Epidermal melanocyte (primary cell): ENCODE measurements around the gene OIT3.
"Not testable (repeated sequence)": the region's sequence is repeated elsewhere in the genome, so short reads cannot be mapped to it uniquely, and the experiment has no call there.

Experiments used
- DNase-seq: peaks from one replicate; pipeline ENCODE4 v3.0.0; 2011; ENCODE audit warnings: low spot score; ENCODE audit not compliant: insufficient read length

The OIT3 gene

DNA sequence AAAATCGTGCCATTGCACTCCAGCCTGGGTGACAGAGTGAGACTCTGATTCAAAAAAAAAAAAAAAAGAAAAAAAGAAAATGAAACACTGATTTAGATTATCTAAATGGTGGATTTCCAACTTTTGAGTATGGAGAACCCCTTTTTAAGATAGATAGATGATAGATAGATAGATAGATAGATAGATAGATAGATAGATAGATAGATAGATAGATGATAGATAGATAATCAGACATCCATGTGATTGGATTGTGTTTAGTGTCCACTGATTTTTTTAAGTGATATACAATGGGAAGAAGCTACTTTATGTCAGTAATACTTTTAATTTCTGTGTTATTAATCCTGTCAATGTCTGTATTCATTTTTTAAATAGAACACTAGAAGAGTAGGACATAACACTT is 6.0 kb downstream of the OIT3 start:
- DNase-seq = no peak

DNA sequence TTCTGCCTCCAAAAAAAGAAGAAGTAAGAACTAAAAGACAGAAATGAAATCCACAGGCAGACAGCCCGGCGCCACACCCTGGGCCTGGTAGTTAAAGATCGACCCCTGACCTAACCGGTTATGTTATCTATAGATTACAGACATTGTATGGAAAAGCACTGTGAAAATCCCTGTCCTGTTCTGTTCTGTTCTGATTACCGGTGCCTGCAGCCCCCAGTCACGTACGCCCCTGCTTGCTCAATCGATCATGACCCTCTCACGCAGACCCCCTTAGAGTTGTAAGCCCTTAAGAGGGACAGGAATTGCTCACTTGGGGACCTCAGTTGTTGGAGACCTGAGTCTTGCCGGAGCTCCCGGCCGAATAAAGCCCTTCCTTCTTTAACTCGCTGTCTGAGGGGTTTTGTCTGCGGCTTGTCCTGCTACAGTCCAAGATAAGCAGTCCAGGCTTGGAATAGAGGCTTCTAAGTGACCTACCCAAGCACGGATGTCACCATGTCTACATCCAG is 10.5 kb downstream of the OIT3 start:
- DNase-seq = not testable (repeated sequence)

DNA sequence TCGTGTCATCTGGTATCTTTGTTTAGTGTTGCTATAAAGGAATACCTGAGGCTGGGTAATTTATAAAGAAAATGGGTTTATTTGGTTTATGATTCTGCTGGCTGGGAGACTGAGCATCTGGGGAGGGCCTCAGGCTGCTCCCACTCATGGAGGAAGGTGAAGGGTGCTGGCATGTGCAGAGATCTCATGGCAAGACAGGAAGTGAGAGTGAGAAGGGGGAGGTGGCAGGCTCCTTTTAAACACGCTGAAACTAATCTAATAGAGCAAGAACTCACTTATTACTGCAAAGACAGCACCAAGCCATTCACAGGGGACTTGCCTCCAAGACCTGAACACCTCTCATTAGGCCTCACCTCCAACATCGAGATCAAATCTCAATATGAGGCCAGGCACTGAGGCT is 11.3 kb downstream of the OIT3 start:
- no peak for DNase-seq

DNA sequence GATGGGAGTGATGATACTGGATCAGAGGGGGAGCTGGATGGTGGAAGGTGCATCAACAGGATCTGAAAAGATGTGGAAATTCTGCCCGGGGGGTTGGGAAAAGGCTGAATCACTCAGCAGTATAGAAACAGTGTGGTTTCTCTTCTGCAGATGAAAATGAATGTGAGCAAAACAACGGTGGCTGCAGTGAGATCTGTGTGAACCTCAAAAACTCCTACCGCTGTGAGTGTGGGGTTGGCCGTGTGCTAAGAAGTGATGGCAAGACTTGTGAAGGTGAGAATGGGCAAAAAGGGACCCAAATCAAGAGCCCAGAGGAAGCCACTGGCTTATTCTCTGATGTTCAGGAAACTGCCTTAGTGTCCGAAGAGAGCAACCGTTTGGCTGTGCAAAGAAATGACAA is 12.9 kb downstream of the OIT3 start:
- no peak for DNase-seq

DNA sequence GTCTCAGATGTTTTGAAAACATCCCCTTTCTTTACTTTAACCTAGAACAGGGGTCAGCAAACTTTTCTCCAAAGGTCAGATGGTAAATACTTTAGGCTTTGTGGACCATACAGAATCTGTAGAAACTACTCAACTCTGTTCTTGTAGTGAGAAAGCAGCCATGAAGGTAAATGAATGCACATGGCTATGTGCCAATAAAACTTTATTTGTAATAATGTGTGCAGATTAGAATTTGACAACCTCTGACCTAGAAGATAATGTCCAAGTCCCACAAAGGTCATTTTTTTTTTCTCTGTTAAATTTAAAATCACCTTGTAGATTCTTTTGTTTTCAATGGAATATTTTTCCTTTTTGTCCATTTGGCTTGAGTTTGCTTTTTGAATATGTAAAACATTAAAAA is 17.2 kb downstream of the OIT3 start:
- DNase-seq = no peak

DNA sequence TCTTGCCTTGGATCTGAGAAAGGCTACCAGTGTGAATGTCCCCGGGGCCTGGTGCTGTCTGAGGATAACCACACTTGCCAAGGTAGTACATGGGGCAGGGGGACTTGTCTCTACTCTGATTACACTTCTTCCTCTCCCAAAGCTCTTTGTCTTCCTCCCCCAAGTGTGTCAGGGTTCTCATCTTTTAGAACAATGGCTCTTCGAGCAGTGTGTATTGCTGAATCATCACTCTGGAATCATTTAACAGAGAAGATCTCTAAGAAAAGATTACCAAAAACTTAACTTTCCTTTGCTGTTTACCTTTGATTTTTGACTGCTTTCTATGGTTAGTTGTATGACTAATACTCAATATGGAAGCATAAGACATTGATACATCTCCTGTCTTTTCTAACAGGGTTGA is 18.2 kb downstream of the OIT3 start:
- no peak for DNase-seq

DNA sequence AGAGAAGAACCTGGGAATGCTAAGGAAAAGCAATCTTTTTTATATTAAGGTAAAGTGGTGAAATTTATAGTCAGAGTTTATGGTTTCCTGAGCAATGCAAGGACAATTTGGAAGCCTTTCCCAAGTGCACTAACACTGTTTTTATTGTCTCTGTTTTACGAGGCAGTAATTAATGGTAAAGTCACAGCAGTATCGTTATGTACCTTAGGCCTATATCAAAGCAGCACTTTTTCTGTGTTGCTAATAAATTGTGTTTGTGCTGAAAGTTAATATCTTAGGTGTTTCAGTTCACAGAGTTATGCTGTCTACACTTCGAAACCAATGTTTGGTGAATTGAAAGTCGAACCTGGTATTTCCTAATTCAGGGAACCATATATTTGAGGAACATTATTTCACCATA is 19.2 kb downstream of the OIT3 start:
- no peak for DNase-seq

DNA sequence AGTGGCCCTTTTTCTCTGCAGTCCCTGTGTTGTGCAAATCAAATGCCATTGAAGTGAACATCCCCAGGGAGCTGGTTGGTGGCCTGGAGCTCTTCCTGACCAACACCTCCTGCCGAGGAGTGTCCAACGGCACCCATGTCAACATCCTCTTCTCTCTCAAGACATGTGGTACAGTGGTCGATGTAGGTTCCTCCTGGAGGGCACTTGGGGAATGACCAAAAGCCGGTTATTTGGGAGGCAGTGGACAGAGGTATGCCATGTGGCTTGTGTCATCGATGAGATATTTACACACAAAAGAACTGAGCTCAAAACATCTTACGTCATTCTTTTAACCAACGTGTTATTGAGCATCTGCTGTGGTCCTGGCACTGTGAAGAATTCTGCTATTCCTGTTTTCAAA is 19.7 kb downstream of the OIT3 start:
- no peak for DNase-seq

DNA sequence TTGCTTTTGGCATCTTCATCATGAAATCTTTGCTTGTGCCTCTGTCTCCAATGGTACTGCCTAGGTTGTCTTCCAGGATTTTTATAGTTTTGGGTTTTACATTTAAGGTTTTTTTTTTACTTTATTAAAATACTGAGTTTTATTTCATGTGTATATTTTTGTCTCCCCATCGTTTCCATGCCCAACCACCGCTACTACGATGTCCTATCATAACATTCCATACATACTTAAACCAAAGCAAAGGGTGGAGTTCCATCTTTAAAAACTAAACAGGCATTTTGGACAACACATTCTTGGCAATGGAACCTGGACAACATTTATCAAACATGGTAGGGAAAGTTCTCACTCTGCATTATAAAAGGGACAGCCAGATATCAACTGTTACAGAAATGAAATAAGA is 23.7 kb downstream of the OIT3 start:
- DNase-seq = not testable (repeated sequence)

DNA sequence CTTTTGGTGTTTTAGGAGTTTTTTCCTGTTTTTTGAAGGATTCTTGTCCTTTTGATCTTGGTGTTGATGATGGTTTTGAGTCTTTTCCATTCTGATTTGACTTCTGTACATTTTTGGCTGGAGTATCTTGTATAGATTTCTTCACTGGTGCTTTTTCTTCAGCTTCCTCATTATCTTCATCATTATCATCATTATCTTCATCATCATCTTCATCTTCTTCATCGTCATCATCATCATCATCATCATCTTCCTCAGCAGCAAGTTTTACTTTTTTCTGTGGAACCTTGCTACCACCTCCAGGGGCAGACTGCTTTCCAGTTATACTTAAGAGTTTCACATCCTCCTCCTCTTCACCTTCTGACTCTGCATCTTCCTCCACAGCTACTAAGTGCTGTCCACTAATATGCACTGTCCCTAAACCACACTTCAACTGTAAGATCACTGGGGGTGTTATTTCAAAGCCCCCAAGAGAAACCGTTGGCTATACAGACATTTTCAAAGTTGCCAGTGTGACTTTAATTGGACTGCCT is 24.3 kb downstream of the OIT3 start:
- DNase-seq = not testable (repeated sequence)

DNA sequence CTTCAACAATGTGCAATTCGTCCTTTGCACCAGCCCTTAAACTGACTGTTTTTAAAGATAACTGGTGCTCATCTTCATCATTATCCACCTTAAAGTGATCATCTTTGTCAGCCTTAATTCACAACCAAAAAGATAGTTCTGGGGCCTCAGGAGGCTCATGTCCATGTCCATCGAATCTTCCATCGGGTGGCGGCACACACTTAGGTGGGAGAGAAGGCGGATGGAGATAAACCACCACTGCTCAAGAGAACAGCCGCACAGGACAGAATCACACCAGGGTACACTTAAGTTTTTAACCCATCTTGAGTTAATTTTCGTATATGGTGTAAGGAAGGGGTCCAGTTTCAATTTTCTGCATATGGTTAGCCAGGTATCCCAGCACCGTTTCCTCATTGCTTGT is 24.8 kb downstream of the OIT3 start:
- no peak for DNase-seq

DNA sequence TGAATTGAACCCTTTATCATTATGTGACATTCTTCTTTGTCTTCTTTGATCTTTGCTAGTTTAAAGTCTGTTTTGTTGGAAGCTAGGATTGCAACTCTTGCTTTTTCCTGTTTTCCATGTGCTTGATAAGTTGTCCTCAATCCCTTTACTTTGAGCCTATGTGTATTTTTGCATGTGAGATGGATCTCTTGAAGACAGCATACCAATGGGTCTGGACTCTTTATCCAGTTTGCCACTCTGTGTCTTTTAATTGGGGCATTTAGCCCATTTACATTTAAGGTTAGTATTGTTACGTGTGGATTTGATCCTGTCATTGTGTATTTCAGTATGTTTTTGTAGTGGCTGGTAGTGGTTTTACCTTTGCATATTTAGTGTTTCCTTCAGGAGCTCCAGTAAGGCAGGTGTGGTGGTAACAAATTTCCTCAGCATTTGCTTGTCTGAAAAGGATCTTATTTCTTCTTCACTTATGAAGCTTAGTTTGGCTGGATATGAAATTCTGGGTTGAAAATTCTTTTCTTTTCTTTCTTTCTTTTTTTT is 27.7 kb downstream of the OIT3 start:
- not testable (repeated sequence) for DNase-seq

DNA sequence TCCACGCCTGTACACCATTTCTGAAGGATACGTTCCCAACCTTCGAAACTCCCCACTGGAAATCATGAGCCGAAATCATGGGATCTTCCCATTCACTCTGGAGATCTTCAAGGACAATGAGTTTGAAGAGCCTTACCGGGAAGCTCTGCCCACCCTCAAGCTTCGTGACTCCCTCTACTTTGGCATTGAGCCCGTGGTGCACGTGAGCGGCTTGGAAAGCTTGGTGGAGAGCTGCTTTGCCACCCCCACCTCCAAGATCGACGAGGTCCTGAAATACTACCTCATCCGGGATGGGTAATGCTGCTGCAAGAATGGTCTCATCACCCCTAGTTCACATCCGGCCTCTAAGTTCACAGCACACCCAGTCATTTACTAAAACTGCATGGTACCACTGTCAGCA is 30.8 kb downstream of the OIT3 start:
- no peak for DNase-seq

DNA sequence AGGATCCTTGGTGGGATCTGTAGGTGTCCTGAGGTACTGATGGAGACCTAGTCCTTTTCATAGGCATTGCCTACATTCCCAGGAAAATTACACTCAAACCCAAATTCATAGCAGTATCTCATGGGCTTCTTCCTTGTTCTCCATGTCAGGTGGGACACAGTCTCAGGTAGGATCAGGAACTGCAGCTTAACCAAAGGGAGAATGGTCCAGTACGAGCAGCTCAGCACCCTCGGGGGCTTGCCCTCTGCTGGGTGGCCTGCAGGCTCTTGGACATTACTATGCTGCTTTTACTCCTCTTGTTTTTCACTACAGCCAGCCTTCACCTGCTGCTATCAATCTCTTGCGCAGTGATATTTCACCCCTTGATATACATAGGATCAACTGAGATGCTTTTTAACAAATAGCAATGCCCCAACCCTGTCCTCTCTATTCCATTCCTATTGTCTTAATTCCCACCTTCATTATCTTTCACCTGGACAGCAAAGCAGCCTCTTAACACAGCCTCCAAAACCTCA is 32.5 kb downstream of the OIT3 start:
- no peak for DNase-seq

DNA sequence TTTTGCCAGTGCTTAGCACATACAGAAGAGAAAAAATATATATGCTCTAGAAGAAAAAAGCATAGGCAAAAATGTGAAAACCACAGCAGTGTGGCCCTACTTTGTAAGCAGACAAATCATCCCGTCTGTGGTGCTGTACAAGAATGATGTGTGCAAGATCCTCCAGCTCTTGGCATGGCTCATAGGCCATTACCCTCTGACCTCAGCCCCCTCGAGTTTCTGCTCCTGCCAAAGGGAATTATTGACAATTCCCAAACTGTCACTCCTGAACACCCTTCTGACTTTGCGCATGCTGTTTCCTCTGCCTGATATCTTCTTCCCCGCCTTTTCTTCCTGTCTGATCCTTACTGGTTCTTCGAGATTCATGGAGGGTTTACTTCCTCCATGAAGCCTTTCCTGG is 33.9 kb downstream of the OIT3 start:
- no peak for DNase-seq

DNA sequence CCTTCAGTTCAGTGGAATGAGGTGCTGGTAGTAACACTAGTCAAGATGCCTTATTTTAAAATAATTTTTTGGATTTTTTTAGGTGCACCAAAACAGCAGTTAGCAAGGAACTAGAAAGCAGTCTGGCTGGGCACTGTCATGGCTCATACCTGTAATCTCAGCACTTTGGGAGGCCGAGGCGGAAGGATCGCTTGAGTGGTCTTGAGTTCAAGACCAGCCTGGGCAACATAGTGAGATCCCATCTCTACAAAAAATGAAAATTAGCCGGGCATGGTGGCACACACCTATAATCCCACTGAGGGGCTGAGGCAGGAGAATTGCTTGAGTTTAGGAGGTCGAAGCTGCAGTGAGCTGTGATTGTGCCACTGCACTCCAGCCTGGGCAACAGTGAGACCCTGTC is 35.3 kb downstream of the OIT3 start:
- no peak for DNase-seq

DNA sequence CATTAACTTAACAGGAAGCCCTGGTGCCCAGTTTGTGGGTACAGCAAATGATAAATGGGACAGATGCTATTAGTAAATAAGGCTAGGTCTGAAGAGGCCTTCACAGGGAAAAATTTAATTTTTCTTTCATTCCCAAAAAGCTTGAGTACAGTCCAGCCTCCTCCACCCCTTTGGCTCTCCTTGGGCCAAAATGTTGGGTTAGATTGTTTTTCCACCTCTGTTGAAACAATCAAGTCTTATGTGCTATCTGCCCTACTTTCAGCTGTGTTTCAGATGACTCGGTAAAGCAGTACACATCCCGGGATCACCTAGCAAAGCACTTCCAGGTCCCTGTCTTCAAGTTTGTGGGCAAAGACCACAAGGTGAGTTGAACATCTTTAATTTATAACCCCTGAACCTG is 36.7 kb downstream of the OIT3 start:
- DNase-seq = no peak

DNA sequence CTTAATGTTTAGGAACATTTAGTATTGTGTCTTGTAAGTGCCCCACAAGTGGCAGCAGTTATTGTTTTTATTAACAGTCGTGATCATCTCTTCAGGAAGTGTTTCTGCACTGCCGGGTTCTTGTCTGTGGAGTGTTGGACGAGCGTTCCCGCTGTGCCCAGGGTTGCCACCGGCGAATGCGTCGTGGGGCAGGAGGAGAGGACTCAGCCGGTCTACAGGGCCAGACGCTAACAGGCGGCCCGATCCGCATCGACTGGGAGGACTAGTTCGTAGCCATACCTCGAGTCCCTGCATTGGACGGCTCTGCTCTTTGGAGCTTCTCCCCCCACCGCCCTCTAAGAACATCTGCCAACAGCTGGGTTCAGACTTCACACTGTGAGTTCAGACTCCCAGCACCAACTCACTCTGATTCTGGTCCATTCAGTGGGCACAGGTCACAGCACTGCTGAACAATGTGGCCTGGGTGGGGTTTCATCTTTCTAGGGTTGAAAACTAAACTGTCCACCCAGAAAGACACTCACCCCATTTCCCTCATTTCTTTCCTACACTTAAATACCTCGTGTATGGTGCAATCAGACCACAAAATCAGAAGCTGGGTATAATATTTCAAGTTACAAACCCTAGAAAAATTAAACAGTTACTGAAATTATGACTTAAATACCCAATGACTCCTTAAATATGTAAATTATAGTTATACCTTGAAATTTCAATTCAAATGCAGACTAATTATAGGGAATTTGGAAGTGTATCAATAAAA is 38.9 kb downstream of the OIT3 start:
- DNase-seq = no peak

DNA sequence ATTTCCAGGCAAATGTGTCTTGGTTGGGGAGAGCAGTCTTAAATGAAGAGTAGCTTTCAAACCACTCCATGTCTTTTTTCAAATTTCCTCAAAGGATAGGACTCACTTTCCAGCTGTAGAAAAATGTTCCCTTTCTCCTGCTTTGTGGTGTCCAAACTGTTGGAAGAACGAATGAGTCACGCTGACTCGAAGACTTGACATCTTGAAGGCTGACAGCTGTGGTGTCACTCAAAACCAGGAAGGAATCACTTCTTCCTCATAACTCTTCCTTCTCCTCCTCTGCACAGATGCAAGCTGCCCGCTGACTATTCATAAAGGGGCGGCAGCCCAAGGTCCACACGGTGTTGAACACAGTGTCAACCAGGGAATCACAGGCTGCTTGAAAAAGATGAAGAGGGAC is 41.8 kb downstream of the OIT3 start:
- DNase-seq = no peak

DNA sequence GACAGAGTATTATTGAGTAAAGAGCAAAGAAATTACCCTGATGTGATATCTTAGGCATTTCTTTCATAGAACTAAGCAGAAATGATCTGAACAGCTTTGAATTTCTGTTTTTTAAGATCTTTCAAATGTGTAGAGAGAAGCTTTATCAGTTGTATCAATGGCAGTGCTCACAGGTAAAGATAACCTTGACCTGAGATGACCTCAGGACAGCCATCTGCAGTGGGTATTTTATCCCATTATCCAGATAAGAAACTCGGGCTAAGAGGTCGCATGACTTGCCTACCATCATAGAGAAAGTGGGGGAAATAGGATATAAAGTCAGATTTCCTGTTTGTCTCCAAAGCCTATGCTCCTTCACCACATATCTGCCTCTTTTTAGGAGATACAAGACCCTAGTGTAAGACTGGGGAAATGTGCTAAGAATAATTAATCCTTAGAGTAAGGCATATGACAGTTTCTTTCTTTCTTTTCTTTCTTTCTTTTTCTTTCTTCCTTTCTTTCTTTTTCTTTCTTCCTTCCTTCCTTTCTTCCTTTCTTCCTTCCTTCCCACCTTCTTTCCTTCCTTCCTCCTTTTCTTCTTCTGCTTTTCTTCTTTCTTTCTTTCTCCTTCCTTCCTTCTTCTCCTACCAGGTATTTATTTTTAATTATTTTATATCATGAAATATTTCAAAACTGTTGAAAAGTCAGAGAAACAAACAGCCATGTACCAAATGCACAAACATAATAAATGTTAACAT is 50.1 kb downstream of the OIT3 start:
- DNase-seq = no peak

DNA sequence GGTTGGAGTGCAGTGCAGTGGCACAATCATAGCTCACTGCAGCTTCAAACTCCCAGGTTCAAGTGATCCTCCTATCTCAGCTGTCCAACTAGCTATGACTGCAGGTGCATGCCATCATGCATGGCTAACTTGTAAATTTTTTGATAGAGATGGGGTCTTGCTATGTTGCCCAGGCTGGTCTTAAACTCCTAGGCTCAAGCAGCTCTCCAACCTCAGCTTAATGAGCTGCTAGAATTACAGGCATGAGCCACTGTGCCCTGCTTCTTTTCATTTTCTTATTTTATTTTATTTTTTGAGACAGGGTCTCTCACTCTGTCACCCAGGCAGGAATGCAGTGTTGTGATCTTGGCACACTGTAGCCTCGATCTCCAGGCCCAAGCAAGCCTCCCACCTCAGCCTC is 53.4 kb downstream of the OIT3 start:
- DNase-seq = no peak

DNA sequence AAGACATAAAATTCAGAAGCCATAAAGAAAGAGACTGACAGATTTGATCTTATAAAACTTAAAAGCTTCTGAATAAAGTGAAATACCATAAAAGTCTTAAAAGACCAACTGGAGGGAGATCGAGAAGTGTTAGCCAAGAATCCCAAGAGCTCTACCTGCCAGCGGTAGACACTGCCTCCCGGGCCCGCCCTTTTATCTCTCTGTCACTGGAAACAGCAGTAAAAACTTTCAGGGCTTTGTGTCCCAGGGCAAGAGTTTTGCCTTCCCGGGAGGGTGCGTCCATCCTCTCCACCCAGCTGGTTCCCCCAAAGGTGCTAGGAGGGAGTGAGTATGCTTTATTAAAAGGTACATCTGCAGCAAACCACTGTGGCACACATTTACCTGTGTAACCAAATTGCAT is 55.2 kb downstream of the OIT3 start:
- no peak for DNase-seq
